Endothelial cell of umbilical vein (primary cell): ENCODE results near the gene SRSF3. TPM values are rescaled to one million over a fixed set of nuclear protein-coding genes. Genes with fewer than 3 reads are reported as not detected.

Experiments used
- BruUV-seq: library from RNA; stranded (reverse); fragments of 400-500 nt; replicated peaks from 2 replicates; lab custom pipeline; 2021; lab: Mats Ljungman, UMichigan
- CTCF ChIA-PET: fragments of 300-600, 350-600 bp; sonication (Branson Sonifier 250); formaldehyde crosslinking; loops from one replicate; lab custom pipeline; 2021; ENCODE audit warnings: antibody characterized with exemption, inconsistent platforms; lab: Charles Lee
- POLR2A ChIA-PET: fragments of 300-600, 350-600 bp; sonication (Branson Sonifier 250); formaldehyde crosslinking; loops from one replicate; lab custom pipeline; 2021; ENCODE audit warnings: antibody characterized with exemption, inconsistent platforms; lab: Charles Lee
- DNase-seq: peaks from one replicate; pipeline ENCODE4 v3.0.0-alpha.2; 2011; ENCODE audit warnings: low read depth, low spot score
- FAIRE-seq: peaks from 2 replicates; lab custom pipeline; 2011; peaks lifted over from hg19 to GRCh38; lab: Jason Lieb, UNC
- H2AFZ ChIP-seq: 2 replicates; pipeline ENCODE4 v1.6.0; 2012; ENCODE audit warnings: low read depth, low read length, control low read depth, inconsistent platforms
- H3K27ac ChIP-seq: 2 replicates; pipeline ENCODE4 v1.5.1; 2011; ENCODE audit warnings: low read depth, mild to moderate bottlenecking, control low read depth, low read length, moderate library complexity; ENCODE audit not compliant: insufficient read depth
- H3K27me3 ChIP-seq, 2 experiments: 2 replicates each; pipeline versions ENCODE4 v1.6.0 to v1.6.1; 2011; ENCODE audit warnings: low read length in 2 of 2, mixed read lengths in 1 of 2; ENCODE audit not compliant: control insufficient read depth in 2 of 2, insufficient read depth in 2 of 2
- H3K36me3 ChIP-seq, 2 experiments: 2 replicates in 1 of 2; 3 replicates in 1 of 2; pipeline ENCODE4 v1.5.1; 2011; ENCODE audit warnings: low read length in 2 of 2, mild to moderate bottlenecking in 1 of 2, moderate library complexity in 1 of 2; ENCODE audit not compliant: control insufficient read depth in 2 of 2, insufficient read depth in 2 of 2; ENCODE audit errors: extremely low read depth in 1 of 2
- H3K4me1 ChIP-seq: 3 replicates; pipeline ENCODE4 v1.5.1; 2011; ENCODE audit warnings: mild to moderate bottlenecking, low read length; ENCODE audit not compliant: control insufficient read depth, insufficient read depth; ENCODE audit errors: extremely low read depth
- H3K4me2 ChIP-seq: 2 replicates; pipeline ENCODE4 v1.6.1; 2011; ENCODE audit warnings: low read length, control low read depth, mixed read lengths; ENCODE audit not compliant: insufficient read depth
- H3K4me3 ChIP-seq, 3 experiments: fragments of 200-600 bp in 1 of 3; sonication (generic), shearing (Covaris generic) in 1 of 3; replicated peaks in 1 of 3; 2 replicates each; pipeline ENCODE4 v1.5.1; 2011 to 2016; ENCODE audit warnings: control low read depth in 3 of 3, low read length in 3 of 3, mild to moderate bottlenecking in 2 of 3, inconsistent platforms in 1 of 3, low read depth in 1 of 3, moderate library complexity in 1 of 3; ENCODE audit not compliant: insufficient read depth in 1 of 3
- H3K79me2 ChIP-seq: 2 replicates; pipeline ENCODE4 v1.6.0; 2012; ENCODE audit warnings: low read length, inconsistent platforms; ENCODE audit not compliant: control insufficient read depth, insufficient read depth
- H3K9ac ChIP-seq: replicated peaks from 2 replicates; pipeline ENCODE3; 2011; ENCODE audit warnings: low read length, control low read depth; ENCODE audit not compliant: insufficient read depth; ENCODE audit errors: extremely low read depth
- H3K9me1 ChIP-seq: replicated peaks from 3 replicates; pipeline ENCODE4 v1.6.0; 2011; ENCODE audit warnings: mild to moderate bottlenecking, low read length; ENCODE audit not compliant: control insufficient read depth, insufficient read depth; ENCODE audit errors: extremely low read depth
- H3K9me3 ChIP-seq: replicated peaks from 2 replicates; pipeline ENCODE4 v1.5.1; 2012; ENCODE audit warnings: low read length, inconsistent platforms; ENCODE audit not compliant: control insufficient read depth, insufficient read depth
- H4K20me1 ChIP-seq: replicated peaks from 2 replicates; pipeline ENCODE3; 2011; ENCODE audit warnings: mild to moderate bottlenecking, low read length; ENCODE audit not compliant: control insufficient read depth, insufficient read depth; ENCODE audit errors: extremely low read depth
- CTCF ChIP-seq, 2 donors: IDR thresholded peaks; 1 replicate in 1 of 2; 2 replicates in 1 of 2; pipeline ENCODE4 v1.5.1; 2011; ENCODE audit warnings: low read length in 2 of 2, mild to moderate bottlenecking in 2 of 2, moderate library complexity in 2 of 2, control low read depth in 1 of 2, inconsistent platforms in 1 of 2, low read depth in 1 of 2; ENCODE audit not compliant: insufficient read depth in 1 of 2; ENCODE audit errors: extremely low read depth in 1 of 2
- EZH2 ChIP-seq: IDR thresholded peaks from 2 replicates; pipeline ENCODE4 v1.6.1; 2012; ENCODE audit warnings: borderline replicate concordance, low read depth, mild to moderate bottlenecking, moderate library complexity, low read length, inconsistent platforms; ENCODE audit not compliant: severe bottlenecking
- FOS ChIP-seq: IDR thresholded peaks from 2 replicates; pipeline ENCODE4 v1.6.1; 2011; ENCODE audit warnings: mild to moderate bottlenecking, low read length, moderate library complexity, borderline replicate concordance; ENCODE audit not compliant: insufficient read depth
- GATA2 ChIP-seq: IDR thresholded peaks from 2 replicates; pipeline ENCODE4 v1.7.0; 2011; ENCODE audit warnings: low read depth, mild to moderate bottlenecking, moderate library complexity, mixed read lengths, low read length; ENCODE audit not compliant: insufficient read length, insufficient read depth
- JUN ChIP-seq: IDR thresholded peaks from 2 replicates; pipeline ENCODE4 v1.6.1; 2011; ENCODE audit warnings: borderline replicate concordance, low read depth; ENCODE audit not compliant: insufficient read length, insufficient read depth
- MAX ChIP-seq: IDR thresholded peaks from 2 replicates; pipeline ENCODE4 v1.6.1; 2011; ENCODE audit not compliant: insufficient read depth, insufficient read length
- MYC ChIP-seq: IDR thresholded peaks from one replicate; pipeline ENCODE4 v1.6.1; 2011; ENCODE audit warnings: mild to moderate bottlenecking, low read depth, low read length
- POLR2A ChIP-seq: IDR thresholded peaks from 2 replicates; pipeline ENCODE4 v1.6.1; 2012; ENCODE audit warnings: low read depth, mild to moderate bottlenecking, control low read depth, low read length
- POLR2AphosphoS5 ChIP-seq: IDR thresholded peaks from 2 replicates; pipeline ENCODE4 v1.6.1; 2012; ENCODE audit warnings: low read depth, mild to moderate bottlenecking, control low read depth, low read length, moderate library complexity; ENCODE audit not compliant: insufficient read depth
- dilution Hi-C: fragments of 300-500 bp; cut with MboI; formaldehyde crosslinking; loops from one replicate; pipeline ENCODE4 v1.15.0; 2019; ENCODE audit warnings: low sequenced_read_pairs; ENCODE audit not compliant: extremely low pct_ligation_motif_present
- intact Hi-C: fragments of 100-400 bp; cut with micrococcal nuclease; formaldehyde crosslinking; loops from one replicate; pipeline ENCODE4 v1.10.0; 2022
- polyA plus RNA-seq, 4 experiments: library from polyadenylated mRNA; depleted of rRNA in 3 of 4; stranded (reverse) in 3 of 4; unstranded in 1 of 4; fragments of >200 nt; gene quantifications; 2 replicates each; pipeline versions ENCODE4 v1.2.1 to v1.2.3, GENCODE V29; 2011 to 2012; ENCODE audit warnings: missing spikeins in 1 of 4
- total RNA-seq: library from RNA; stranded (reverse); gene quantifications from 2 replicates; pipeline ENCODE4 v1.2.3, GENCODE V29; 2021

Gene SRSF3
- total and polyA plus RNA-seq, 2 donors (not counting 3 experiments of a cell fraction or from before 2014, with no cell fraction given) = 317 to 393 TPM

GRCh38 chr6:36560822-36561221 lies 33.3 kb upstream of the SRSF3 start:
- intact Hi-C loops = no loop called here

More at GRCh38 chr6:36560822-36561221, 33.3 kb upstream of the SRSF3 start:
- no peak for FAIRE-seq
- Histone ChIP-seq H3K9ac (no peak overlapping the region), H3K27ac (no peak overlapping the region), H3K9me1 (no peaks in the 10 kb centered on the region), H2AFZ (no peak overlapping the region), H3K27me3 (peaks cover 12 to 14% of the 10 kb centered on the region in 2 experiments), H3K4me3 (no peak overlapping the region), H3K36me3 (no peaks in the 10 kb centered on the region), H3K4me2 (no peak overlapping the region), H3K4me1 (no peaks in the 10 kb centered on the region), H4K20me1 (no peaks in the 10 kb centered on the region), H3K79me2 (no peaks in the 10 kb centered on the region), H3K9me3 (no peaks in the 10 kb centered on the region)
- TF ChIP-seq MAX (no peak), CTCF (IDR thresholded peaks at IDR 0.05; ENCODE audit: extremely low read depth in 1 of 2, insufficient read depth in 1 of 2, low read depth in 1 of 2, low read length in 2 of 2) (no peak), MYC (no peak), JUN (no peak), FOS (no peak), EZH2 (no peak), POLR2AphosphoS5 (no peak), POLR2A (no peak), GATA2 (no peak)
- ChIA-PET POLR2A (no interaction called here), CTCF (interaction anchor here (1.0 to 1.7 kb wide), 2 partner anchors 19 to 25 kb away, joined by 4 read pairs; no protein-coding TSS in a partner anchor)
- BruUV-seq = no TSS peak
- dilution Hi-C loops = no loop called here
- no peak for DNase-seq
